GM12865 (cell line): Measurements from ENCODE around the gene BICDL1.

Source experiments
- DNase-seq: peaks from one replicate; pipeline ENCODE4 v3.0.0; 2010; ENCODE audit warnings: low read depth
- H3K4me3 ChIP-seq: 2 replicates; pipeline ENCODE4 v1.5.1; 2011; ENCODE audit warnings: mild to moderate bottlenecking, low read depth, low read length, control low read depth
- TF ChIP-seq, protein P1 (sequence below): IDR thresholded peaks from 2 replicates; pipeline ENCODE4 v1.5.1; 2011; ENCODE audit warnings: low read length, control low read depth, low read depth, inconsistent platforms; ENCODE audit not compliant: insufficient read depth; ENCODE audit errors: missing control alignments

Gene BICDL1

DNA sequence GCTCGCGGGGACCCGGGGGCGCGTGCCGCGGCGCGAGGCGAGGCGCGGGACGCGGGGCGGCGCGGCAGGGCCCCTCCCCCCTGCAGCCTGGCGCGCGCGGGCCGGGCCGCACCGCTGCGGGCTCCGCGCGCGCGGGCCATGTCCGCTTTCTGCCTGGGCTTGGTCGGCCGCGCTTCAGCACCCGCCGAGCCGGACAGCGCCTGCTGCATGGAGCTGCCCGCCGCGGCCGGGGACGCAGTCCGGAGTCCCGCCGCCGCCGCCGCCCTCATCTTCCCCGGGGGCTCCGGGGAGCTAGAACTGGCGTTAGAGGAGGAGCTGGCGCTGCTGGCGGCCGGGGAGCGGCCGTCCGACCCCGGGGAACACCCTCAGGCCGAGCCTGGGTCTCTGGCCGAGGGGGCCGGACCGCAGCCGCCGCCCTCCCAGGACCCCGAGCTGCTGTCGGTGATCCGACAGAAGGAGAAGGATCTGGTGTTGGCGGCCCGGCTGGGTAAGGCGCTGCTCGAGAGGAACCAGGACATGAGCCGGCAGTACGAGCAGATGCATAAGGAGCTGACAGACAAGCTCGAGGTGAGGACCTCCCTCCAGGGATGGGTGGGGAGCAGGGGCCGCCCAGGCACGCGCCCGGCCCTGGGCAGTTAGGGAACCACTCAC, 820 bp downstream of the BICDL1 start:
- TF ChIP-seq, protein P1, sequence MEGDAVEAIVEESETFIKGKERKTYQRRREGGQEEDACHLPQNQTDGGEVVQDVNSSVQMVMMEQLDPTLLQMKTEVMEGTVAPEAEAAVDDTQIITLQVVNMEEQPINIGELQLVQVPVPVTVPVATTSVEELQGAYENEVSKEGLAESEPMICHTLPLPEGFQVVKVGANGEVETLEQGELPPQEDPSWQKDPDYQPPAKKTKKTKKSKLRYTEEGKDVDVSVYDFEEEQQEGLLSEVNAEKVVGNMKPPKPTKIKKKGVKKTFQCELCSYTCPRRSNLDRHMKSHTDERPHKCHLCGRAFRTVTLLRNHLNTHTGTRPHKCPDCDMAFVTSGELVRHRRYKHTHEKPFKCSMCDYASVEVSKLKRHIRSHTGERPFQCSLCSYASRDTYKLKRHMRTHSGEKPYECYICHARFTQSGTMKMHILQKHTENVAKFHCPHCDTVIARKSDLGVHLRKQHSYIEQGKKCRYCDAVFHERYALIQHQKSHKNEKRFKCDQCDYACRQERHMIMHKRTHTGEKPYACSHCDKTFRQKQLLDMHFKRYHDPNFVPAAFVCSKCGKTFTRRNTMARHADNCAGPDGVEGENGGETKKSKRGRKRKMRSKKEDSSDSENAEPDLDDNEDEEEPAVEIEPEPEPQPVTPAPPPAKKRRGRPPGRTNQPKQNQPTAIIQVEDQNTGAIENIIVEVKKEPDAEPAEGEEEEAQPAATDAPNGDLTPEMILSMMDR: no peak
- peak overlapping the region; percentile 38 for H3K4me3 ChIP-seq
- peak; percentile 81 for DNase-seq

DNA sequence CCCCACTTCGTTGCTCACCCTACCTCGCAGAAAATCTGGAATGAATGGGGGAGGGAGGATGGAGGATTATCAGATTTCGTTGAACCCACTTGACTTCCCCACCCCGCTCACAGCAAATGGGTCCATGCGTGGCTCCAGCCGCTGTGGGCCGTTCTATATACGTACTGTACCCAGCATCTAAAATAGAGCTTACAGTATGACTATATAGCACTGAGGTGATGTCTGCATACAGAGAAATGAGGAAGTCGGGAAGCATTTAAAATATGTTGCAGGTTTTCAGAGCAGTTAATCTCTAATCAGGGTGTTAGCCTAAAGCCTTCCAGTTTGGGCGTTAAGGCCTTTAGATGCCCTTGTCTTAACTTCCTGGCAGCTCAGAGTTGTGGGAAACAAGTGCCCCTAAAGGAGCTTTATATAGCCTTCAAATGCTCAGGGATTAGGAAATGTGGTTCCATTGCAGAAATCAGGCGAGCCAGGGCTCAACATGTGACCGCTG, 1.4 kb downstream of the BICDL1 start:
- peak overlapping the region; percentile 38 for H3K4me3 ChIP-seq
- DNase-seq: no peak
- TF ChIP-seq, protein P1: no peak

DNA sequence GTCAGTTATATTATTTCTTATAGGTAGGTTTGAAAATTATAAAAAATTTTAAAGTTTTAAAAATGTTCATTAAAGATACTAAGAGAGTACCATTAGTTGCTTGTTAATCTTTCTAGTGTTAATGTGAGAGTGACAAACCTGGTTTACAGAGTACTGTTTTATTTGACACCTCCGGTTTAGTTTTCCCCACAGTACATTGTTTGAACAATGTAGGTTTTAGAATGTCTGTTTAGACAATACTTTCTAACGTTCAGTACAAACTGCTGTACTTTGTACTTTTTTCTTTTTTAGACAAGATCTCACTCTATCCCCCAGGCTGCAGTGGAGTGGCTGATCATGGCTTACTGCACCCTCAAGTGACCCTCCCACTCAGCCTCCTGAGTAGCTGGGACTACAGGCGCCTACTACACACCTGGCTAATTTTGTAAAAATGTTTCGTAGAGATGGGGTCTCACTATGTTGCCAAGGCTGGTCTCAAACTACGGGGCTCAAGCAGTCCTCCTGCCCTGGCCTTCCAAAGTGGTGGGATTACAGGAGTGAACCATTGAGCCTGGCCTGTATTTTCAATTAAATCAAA, 3.2 kb downstream of the BICDL1 start:
- H3K4me3 ChIP-seq: no peak overlapping the region
- TF ChIP-seq, protein P1: no peak
- no peak for DNase-seq

DNA sequence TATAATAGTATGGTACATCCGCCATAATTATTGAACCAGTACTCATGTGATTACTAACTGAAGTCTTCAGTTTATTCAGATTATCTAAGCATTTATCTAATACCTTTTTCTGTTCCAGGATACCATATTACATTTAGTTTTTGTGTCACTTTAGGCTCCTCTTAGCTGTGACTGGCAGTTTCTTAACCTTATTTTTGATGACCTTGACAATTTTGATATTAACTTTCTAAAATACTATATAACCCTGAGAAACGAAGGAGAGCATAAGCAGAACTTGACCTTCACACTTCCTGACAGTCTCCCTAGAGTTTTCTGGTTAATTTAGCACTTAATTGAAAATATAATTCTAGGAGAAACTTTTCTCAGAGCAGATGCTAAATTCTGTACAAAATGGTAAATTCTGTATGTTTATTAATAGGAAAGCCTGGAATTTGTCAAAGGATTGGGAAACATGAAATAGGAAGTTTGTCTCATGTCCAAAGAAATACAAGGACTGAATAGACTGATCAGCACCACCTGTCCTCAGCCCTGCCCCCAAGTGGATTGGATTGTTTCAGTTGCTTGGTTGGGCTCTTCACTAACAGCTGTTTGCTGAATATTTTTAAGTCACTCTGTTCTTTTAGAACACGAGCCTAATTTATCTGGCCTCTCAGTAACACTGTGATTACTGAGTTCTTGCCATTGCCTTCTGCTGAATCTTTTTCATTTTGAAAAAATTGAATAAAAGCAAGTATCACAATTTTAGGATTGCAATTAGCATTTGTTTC, 6.0 kb downstream of the BICDL1 start:
- DNase-seq: no peak
- no peak overlapping the region for H3K4me3 ChIP-seq
- TF ChIP-seq, protein P1: no peak

DNA sequence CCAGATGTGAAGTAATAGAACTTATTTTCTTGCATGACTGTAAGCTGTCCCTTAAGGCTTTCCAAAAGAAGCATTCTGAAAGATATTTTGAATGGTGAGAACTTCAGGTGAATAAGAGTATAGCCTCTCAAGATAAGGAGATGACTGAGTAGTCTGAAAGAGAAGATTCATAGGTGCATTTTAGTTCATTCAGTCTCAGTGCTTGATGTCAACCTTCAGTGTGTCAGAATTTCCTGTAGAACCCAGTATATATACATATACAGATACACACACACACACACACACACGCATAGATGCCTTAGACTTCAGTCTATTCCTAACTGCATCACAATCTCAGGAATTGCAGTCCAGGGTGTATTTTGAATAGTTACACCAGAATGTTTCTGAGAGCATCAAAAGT, 7.4 kb downstream of the BICDL1 start:
- DNase-seq: no peak
- TF ChIP-seq, protein P1: no peak
- H3K4me3 ChIP-seq: no peak overlapping the region

GRCh38 chr12:119998471-119999245, 9.6 kb downstream of the BICDL1 start:
- H3K4me3 ChIP-seq: no peak overlapping the region
- no peak for DNase-seq
- TF ChIP-seq, protein P1: no peak
